Neural cell (in vitro differentiated cells): ENCODE results near the gene CLIC1.

ENCODE experiments used
- CTCF ChIP-seq: fragments of 450-650 bp; IDR thresholded peaks from 2 replicates; pipeline ENCODE4 v1.5.1; 2014; ENCODE audit warnings: antibody characterized with exemption, mild to moderate bottlenecking, moderate library complexity; ENCODE audit not compliant: poor library complexity, severe bottlenecking
- EZH2 ChIP-seq: fragments of 200-600, 300-800 bp; shearing (Covaris generic), sonication (generic); IDR thresholded peaks from 2 replicates; pipeline ENCODE4 v1.6.1; 2014; ENCODE audit warnings: antibody characterized with exemption, low read length, borderline replicate concordance, mild to moderate bottlenecking; ENCODE audit not compliant: insufficient read depth, poor library complexity, severe bottlenecking
- MXI1 ChIP-seq: fragments of 450-650 bp; conservative IDR thresholded peaks from 2 replicates; pipeline ENCODE4 v1.6.1; 2014; ENCODE audit warnings: antibody characterized with exemption, mild to moderate bottlenecking; ENCODE audit not compliant: poor library complexity, severe bottlenecking
- POLR2AphosphoS5 ChIP-seq: IDR thresholded peaks from 2 replicates; pipeline ENCODE4 v1.6.1; 2012
- REST ChIP-seq: IDR thresholded peaks from 2 replicates; pipeline ENCODE4 v1.6.1; 2012; ENCODE audit warnings: borderline replicate concordance
- SMC3 ChIP-seq: fragments of 450-650 bp; conservative IDR thresholded peaks from 2 replicates; pipeline ENCODE4 v1.6.1; 2014; ENCODE audit warnings: antibody characterized with exemption, mild to moderate bottlenecking, moderate library complexity; ENCODE audit not compliant: poor library complexity

GRCh38 chr6:31692353-31692752, 44.0 kb downstream of the CLIC1 start:
- TF ChIP-seq MXI1 = no peak
- TF ChIP-seq CTCF = no peak
- no peak for TF ChIP-seq EZH2
- no peak for TF ChIP-seq POLR2AphosphoS5
- TF ChIP-seq SMC3 = no peak
- TF ChIP-seq REST = no peak
